ENCODE measurements around the gene KCTD1.

GRCh38 chr18:26568513-26568912, 20.2 kb upstream of the KCTD1 start:
- TF ChIP-seq, protein P1, sequence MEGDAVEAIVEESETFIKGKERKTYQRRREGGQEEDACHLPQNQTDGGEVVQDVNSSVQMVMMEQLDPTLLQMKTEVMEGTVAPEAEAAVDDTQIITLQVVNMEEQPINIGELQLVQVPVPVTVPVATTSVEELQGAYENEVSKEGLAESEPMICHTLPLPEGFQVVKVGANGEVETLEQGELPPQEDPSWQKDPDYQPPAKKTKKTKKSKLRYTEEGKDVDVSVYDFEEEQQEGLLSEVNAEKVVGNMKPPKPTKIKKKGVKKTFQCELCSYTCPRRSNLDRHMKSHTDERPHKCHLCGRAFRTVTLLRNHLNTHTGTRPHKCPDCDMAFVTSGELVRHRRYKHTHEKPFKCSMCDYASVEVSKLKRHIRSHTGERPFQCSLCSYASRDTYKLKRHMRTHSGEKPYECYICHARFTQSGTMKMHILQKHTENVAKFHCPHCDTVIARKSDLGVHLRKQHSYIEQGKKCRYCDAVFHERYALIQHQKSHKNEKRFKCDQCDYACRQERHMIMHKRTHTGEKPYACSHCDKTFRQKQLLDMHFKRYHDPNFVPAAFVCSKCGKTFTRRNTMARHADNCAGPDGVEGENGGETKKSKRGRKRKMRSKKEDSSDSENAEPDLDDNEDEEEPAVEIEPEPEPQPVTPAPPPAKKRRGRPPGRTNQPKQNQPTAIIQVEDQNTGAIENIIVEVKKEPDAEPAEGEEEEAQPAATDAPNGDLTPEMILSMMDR (conservative IDR thresholded peaks at IDR 0.05; ENCODE audit: low read depth, low read length), result no peak
- TF ChIP-seq EZH2 (IDR thresholded peaks at IDR 0.05; ENCODE audit: borderline replicate concordance, low read depth, low read length, poor library complexity, severe bottlenecking), result no peak
